Neural cell (in vitro differentiated cells): ENCODE results near the gene RALGPS1.

Source experiments
- EZH2 ChIP-seq: fragments of 200-600, 300-800 bp; shearing (Covaris generic), sonication (generic); IDR thresholded peaks from 2 replicates; pipeline ENCODE4 v1.6.1; 2014; ENCODE audit warnings: antibody characterized with exemption, low read length, borderline replicate concordance, mild to moderate bottlenecking; ENCODE audit not compliant: insufficient read depth, poor library complexity, severe bottlenecking
- TAF1 ChIP-seq: IDR thresholded peaks from 2 replicates; pipeline ENCODE4 v1.6.1; 2012; ENCODE audit warnings: low read depth

DNA sequence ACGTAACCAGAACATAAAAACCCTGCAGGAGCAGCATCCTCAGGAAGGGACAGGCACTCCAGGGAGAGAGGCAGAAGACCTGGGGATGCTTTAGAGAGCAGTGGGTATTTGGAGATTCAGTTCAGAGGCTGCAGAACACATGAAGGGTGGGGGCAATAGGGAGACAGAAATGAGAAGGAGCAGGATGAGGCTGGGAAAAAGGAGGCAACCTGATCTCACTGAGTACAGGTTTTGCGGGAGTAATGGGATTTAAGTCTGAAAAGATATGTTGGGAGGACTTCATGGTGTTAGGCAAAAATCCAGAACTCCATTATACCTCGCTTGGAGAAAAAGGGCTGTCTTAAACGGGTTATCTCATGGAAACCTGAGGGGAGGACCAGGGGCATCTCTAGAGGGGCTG, 308.7 kb downstream of the RALGPS1 start:
- no peak for TF ChIP-seq EZH2
- no peak for TF ChIP-seq TAF1
